Ovary (tissue), 3 donors: ENCODE results near the gene BCAS1.

Experiments used
- EP300 ChIP-seq: sonication (generic); formaldehyde crosslinking; IDR thresholded peaks from one replicate; pipeline ENCODE4 v1.6.1; 2017; ENCODE audit warnings: antibody characterized with exemption
- POLR2A ChIP-seq: fragments of 450-650 bp; IDR thresholded peaks from one replicate; pipeline ENCODE4 v1.6.1; 2017; ENCODE audit warnings: antibody characterized with exemption, mild to moderate bottlenecking, moderate library complexity
- TF ChIP-seq, protein P1 (sequence below), 3 donors: fragments of 450-650 bp in 2 of 3; fragments of 200-600 bp in 1 of 3; IDR thresholded peaks; one replicate each; pipeline versions ENCODE4 v1.5.1 to v1.8.0; 2016 to 2022; ENCODE audit warnings: antibody characterized with exemption in 3 of 3, mild to moderate bottlenecking in 1 of 3
- donor health status: DM: no; HTN: no; CAD: no.

GRCh38 chr20:53916173-53916512 lies 154.3 kb downstream of the BCAS1 start:
- TF ChIP-seq, protein P1, sequence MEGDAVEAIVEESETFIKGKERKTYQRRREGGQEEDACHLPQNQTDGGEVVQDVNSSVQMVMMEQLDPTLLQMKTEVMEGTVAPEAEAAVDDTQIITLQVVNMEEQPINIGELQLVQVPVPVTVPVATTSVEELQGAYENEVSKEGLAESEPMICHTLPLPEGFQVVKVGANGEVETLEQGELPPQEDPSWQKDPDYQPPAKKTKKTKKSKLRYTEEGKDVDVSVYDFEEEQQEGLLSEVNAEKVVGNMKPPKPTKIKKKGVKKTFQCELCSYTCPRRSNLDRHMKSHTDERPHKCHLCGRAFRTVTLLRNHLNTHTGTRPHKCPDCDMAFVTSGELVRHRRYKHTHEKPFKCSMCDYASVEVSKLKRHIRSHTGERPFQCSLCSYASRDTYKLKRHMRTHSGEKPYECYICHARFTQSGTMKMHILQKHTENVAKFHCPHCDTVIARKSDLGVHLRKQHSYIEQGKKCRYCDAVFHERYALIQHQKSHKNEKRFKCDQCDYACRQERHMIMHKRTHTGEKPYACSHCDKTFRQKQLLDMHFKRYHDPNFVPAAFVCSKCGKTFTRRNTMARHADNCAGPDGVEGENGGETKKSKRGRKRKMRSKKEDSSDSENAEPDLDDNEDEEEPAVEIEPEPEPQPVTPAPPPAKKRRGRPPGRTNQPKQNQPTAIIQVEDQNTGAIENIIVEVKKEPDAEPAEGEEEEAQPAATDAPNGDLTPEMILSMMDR (IDR thresholded peaks at IDR 0.05) = no peak
- TF ChIP-seq EP300 = no peak
- TF ChIP-seq POLR2A = no peak
